Skin of body (tissue), 2 donors: ENCODE results near the gene HOXD12. TPM values are rescaled to one million over a fixed set of nuclear protein-coding genes. Genes with fewer than 3 reads are reported as not detected.

Experiments used
- DNase-seq: peaks from one replicate; lab custom pipeline; 2025; lab: John Stamatoyannopoulos, UW
- total RNA-seq: library from RNA; depleted of rRNA; stranded (reverse); fragments of >200 nt; gene quantifications from one replicate; pipeline ENCODE4 v1.2.3, GENCODE V29; 2014

The HOXD12 gene
- total RNA-seq, 1 donor from 2014 or later = not detected

DNA sequence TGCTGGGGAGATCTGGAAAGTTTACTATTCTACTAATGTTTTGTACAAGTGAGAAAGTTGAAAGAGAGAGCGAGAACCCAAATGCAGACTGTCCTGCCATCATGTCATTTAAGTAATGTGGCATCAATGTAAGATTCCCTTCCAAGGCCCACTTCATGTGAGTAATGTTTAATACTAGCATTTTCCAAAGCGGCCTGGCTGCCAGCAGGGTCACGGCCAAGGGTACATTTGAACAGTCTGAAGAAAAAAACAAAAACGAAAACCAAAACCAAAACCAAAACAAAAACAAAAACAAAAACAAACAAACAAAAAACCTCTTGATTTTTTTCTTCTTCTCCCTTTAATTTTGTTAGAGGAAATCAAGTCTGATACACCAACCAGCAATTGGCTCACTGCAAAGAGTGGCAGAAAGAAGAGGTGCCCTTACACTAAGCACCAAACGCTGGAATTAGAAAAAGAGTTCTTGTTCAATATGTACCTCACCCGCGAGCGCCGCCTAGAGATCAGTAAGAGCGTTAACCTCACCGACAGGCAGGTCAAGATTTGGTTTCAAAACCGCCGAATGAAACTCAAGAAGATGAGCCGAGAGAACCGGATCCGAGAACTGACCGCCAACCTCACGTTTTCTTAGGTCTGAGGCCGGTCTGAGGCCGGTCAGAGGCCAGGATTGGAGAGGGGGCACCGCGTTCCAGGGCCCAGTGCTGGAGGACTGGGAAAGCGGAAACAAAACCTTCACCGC, 19.2 kb downstream of the HOXD12 start:
- no peak for DNase-seq

- no peak for DNase-seq
Observed at GRCh38 chr2:176120364-176121189, 21.0 kb downstream of the HOXD12 start.

GRCh38 chr2:176121190-176122051, 21.8 kb downstream of the HOXD12 start:
- no peak for DNase-seq

DNA sequence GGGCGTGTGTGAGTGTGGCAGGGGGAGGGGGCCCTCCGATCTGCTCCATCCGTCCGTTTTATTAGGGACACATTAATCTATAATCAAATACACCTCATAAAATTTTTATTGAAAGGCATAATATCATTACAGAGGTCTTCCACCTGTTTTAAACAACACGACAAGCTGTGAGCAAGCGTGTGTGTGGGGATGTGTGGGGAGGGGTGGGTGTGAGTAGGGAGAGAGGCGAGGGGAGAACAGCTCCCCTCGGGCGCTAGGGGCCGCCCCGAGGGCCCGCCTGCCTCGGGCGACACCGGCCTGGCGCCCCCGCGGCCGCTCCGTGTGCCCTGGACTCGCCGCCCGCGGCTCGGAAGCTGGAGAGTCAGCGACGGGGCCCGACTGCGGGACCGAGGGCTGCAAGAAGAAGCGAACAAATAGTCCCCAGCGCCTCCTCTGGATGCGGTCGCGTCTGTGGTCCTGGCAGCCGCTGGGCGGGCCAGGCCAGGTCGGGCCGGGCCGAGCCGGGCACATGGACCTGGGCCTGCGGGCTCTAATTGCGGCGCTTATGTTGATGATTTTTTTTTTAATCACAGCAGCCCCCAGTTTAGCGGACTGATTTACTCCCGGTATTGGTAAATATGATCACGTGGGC, 22.6 kb downstream of the HOXD12 start:
- DNase-seq = peak; percentile 62

DNA sequence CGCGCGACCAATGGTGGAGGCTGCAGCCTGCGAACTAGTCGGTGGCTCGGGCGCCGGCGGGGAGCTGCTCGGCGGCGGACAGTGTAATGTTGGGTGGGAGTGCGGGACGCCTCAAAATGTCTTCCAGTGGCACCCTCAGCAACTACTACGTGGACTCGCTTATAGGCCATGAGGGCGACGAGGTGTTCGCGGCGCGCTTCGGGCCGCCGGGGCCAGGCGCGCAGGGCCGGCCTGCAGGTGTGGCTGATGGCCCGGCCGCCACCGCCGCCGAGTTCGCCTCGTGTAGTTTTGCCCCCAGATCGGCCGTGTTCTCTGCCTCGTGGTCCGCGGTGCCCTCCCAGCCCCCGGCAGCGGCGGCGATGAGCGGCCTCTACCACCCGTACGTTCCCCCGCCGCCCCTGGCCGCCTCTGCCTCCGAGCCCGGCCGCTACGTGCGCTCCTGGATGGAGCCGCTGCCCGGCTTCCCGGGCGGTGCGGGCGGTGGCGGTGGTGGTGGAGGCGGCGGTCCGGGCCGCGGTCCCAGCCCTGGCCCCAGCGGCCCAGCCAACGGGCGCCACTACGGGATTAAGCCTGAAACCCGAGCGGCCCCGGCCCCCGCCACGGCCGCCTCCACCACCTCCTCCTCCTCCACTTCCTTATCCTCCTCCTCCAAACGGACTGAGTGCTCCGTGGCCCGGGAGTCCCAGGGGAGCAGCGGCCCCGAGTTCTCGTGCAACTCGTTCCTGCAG, 23.3 kb downstream of the HOXD12 start, which contains the start of gene HOXD9:
TSS of gene HOXD9 (plus strand) at position 37 of the 728 bp plus-strand sequence. CDS start at position 87, 50 bp downstream.
- DNase-seq = no peak

- no peak for DNase-seq
Observed at GRCh38 chr2:176123411-176124109, 24.0 kb downstream of the HOXD12 start.

- no peak for DNase-seq
Observed at GRCh38 chr2:176124110-176124946, 24.7 kb downstream of the HOXD12 start.

GRCh38 chr2:176124947-176125771, 25.6 kb downstream of the HOXD12 start:
- DNase-seq = no peak

- no peak for DNase-seq
Observed at GRCh38 chr2:176125772-176126054, 26.1 kb downstream of the HOXD12 start.

DNA sequence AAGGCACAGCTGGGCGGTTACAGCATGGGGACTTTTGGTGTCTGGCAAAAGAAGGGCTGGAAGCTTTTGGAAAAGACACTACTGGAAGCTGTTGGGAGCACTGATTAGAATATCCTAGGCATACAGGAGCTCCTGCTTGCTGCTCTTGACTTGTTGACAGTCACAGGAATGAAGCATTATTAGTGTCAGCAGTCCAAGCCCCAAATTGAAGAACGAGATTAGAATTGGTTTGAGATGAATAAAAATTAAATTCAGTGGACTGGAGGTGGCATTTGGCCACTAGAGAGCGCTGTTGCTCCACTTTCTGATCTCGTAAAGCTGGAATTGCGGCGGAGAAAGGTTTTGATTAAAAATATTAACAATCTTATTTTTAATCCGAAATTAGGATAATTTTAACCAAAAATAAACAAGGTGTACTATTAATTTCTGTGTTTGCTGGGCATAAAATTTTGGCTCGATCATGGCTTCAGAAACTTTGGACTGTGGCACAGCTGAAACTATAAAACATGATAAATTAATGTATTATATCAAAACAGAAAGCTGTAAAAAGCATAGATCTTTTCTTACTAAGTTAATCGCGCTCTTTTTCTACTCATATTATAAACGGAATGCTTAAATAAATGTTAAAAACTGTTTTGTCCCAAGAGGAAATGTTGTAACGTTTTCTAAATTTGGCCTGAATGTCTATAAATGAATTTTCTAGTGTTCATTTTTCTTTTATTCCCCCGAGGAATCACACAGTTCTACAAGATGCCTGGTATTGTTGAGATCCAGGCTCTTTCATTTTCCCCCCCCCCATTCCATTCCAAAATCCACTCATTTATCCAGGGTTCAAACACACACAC, 27.6 kb downstream of the HOXD12 start:
- peak; percentile 68 for DNase-seq

- DNase-seq = peak; percentile 29
Observed at GRCh38 chr2:176127774-176128072, 28.1 kb downstream of the HOXD12 start.

DNA sequence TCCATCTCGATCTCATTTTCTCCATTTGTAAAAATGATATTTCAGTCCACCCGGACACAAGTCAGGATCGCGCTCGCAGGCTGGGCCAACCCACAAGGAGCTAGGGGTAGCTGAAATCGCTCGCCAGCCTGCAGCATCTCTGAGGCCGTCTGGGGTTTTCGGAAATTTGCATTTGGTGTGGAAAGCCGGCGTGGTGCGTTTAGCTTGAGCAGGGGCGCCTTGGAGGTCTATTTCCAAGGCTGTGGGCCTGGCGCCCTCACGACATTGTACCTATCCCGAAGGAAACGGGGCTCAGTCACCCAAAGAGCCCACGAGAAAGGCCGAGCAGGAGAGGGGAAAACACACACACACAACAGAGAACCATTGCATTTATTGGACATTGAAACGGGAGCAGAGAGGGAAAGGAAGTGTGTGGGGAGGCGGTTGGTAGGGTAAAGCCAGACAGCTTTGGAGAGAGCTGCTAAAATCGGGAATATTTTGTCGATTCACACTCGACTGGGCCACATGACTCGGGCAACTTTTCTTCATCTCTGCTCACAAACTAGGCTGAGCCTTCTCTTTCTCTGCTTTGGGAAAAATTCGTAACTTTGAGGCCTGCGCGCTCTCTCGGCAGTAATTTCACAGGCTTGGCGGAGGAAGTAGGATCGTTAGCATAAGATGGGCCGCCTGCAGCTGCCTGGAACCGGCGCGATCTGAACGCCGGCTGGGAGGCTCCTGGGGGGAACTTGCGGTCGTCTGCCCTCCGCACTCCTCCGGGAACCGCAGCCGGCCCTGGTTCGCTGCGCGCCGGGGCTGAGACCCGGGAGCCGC, 28.8 kb downstream of the HOXD12 start:
- DNase-seq = no peak

DNA sequence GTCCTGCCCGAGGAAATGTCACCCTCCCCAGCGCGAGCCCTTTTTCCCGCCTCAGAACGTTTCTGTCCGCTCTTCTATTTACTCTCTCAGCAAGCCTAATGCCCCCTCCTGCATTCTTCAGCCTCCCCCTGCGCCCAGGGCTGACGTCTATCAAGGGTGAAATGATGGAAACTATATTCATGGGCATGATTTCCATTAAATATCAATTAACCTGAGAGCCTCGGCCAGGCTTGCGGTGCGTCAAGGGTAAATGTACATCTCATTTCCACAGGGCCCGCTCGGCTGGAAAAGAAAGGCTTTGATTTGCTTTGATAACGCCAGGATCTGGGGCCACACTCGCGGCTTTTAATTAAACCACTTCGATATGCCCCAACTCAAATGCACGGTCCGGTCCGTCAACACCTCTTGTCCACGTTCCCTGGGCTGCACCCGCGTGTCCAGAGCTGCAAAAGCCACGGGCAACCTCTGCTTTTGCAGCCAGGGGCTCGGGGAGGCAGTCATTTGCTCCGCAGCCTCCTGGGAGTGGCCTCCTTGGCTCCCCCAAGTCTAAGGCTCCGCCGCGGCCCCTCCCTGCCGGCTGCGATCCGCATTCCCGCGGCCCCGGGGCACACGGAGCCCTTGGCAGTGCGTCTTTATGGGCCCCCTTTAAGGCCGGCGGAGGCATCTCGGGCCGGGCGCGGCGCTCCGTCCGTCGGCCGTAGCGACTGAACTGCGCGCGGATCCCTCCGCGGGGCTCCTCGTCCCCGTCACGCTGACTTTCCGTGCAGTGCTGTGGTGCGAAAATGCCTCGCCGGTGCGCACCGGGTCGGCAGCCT, 29.6 kb downstream of the HOXD12 start, which contains the start of gene HOXD8:
TSS of gene HOXD8 (plus strand) at position 724 of the 815 bp plus-strand sequence. CDS start 662 bp downstream, outside the sequence.
- peak; percentile 67 for DNase-seq

- DNase-seq = no peak
Observed at GRCh38 chr2:176129813-176130146, 30.2 kb downstream of the HOXD12 start.

DNA sequence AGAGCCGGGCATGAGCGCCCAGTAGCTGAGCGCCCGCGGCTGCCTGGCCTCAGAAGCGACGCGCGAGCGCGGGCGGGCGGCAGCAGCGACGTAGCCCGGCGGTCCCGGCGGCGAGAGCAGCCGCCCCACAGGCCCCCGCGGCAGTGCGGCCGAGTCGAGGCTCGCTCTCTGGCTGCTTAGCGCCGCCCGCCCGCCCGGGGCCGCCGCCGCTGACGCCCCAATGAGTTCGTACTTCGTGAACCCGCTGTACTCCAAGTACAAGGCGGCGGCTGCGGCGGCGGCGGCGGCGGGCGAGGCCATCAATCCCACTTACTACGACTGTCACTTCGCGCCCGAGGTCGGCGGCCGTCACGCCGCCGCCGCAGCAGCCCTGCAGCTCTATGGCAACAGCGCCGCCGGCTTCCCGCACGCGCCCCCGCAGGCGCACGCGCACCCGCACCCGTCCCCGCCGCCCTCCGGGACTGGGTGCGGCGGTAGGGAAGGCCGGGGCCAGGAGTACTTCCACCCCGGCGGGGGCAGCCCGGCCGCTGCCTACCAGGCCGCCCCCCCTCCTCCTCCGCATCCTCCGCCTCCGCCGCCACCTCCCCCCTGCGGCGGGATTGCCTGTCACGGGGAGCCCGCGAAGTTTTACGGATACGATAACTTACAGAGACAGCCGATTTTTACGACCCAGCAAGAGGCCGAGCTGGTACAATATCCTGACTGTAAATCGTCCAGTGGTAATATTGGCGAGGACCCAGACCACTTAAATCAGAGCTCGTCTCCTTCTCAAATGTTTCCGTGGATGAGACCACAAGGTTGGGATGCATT, 30.8 kb downstream of the HOXD12 start:
- DNase-seq = no peak
